Lower lobe of right lung (tissue), 2 donors: ENCODE measurements around the gene WNT9A. TPM values are rescaled to one million over a fixed set of nuclear protein-coding genes. Genes with fewer than 3 reads are reported as not detected.

Experiments
- ATAC-seq, 2 donors: fragments of 200-7000 bp; cut with Tn5 transposase; one replicate each; pipeline ENCODE4 v1.9.1; 2020 to 2022; ENCODE audit warnings: mild to moderate bottlenecking in 2 of 2, moderate library complexity in 2 of 2
- DNase-seq: peaks from one replicate; pipeline ENCODE4 v3.0.0-alpha.2; 2020
- H3K27ac ChIP-seq: fragments of 200-600 bp; one replicate; pipeline ENCODE4 v1.8.0; 2022
- H3K27me3 ChIP-seq: fragments of 200-600 bp; one replicate; pipeline ENCODE4 v1.8.0; 2022; ENCODE audit warnings: low read depth
- H3K36me3 ChIP-seq: fragments of 200-600 bp; one replicate; pipeline ENCODE4 v1.8.0; 2022; ENCODE audit warnings: mild to moderate bottlenecking
- H3K4me1 ChIP-seq: fragments of 200-600 bp; one replicate; pipeline ENCODE4 v1.8.0; 2022
- H3K4me3 ChIP-seq: fragments of 200-600 bp; one replicate; pipeline ENCODE4 v1.8.0; 2022; ENCODE audit warnings: mild to moderate bottlenecking
- H3K9me3 ChIP-seq: fragments of 200-600 bp; one replicate; pipeline ENCODE4 v1.8.0; 2022
- CTCF ChIP-seq: fragments of 200-600 bp; IDR thresholded peaks from one replicate; pipeline ENCODE4 v1.8.0; 2022; ENCODE audit warnings: antibody characterized with exemption, mild to moderate bottlenecking
- intact Hi-C: fragments of 100-400 bp; cut with DNase I; formaldehyde crosslinking; loops from one replicate; pipeline ENCODE4 v1.11.0; 2022
- total RNA-seq: library from RNA; stranded (reverse); fragmentation: NEBNext Ultra II Directional; extraction: Animal tissue kit (Norgen Biotek cat#: 25700); gene quantifications from one replicate; pipeline ENCODE4 v1.2.1, GENCODE V29; 2021
- donor health status: DM: no; HTN: yes; CAD: no; lungs with severe emphysema.

Gene WNT9A
- total RNA-seq, 1 donor from 2014 or later = 7.0 TPM

GRCh38 chr1:227940791-227941241 lies 6.9 kb downstream of the WNT9A start:
- Histone ChIP-seq H3K4me3 (no peak overlapping the region), H3K27me3 (no peaks in the 10 kb centered on the region), H3K27ac (no peak overlapping the region), H3K9me3 (no peaks in the 10 kb centered on the region), H3K4me1 (peaks cover 11% of the 10 kb centered on the region), H3K36me3 (no peaks in the 10 kb centered on the region)
- intact Hi-C loops = no loop called here
- DNase-seq = peak; percentile 38
- no peak for ATAC-seq
- TF ChIP-seq CTCF = no peak

- no peak for ATAC-seq
- intact Hi-C loops = loop anchor here (10.0 kb wide), 1 partner anchor 175 kb away; no protein-coding TSS in a partner anchor
Measured at GRCh38 chr1:227939791-227940771, 7.7 kb downstream of the WNT9A start.

GRCh38 chr1:227938911-227939790 lies 8.6 kb downstream of the WNT9A start:
- no peaks in the 10 kb centered on the region for H3K4me1 ChIP-seq
- DNase-seq = peak; percentile 45

More at GRCh38 chr1:227939791-227940771, 7.7 kb downstream of the WNT9A start:
- H3K36me3 ChIP-seq = no peaks in the 10 kb centered on the region
- H3K9me3 ChIP-seq = no peaks in the 10 kb centered on the region
- DNase-seq = peak; percentile 38
- peaks cover 4% of the 10 kb centered on the region for H3K4me1 ChIP-seq
- no peak for TF ChIP-seq CTCF
- no peak overlapping the region for H3K27ac ChIP-seq
- no peaks in the 10 kb centered on the region for H3K27me3 ChIP-seq
- no peak overlapping the region for H3K4me3 ChIP-seq

GRCh38 chr1:227938276-227938675 lies 9.5 kb downstream of the WNT9A start:
- intact Hi-C loops = loop anchor here (10.0 kb wide), 1 partner anchor 173 kb away; no protein-coding TSS in a partner anchor
- DNase-seq (no peak), ATAC-seq (no peak)

More at GRCh38 chr1:227938911-227939790, 8.6 kb downstream of the WNT9A start:
- no peak for ATAC-seq
- TF ChIP-seq CTCF = no peak
- Histone ChIP-seq H3K9me3 (no peaks in the 10 kb centered on the region), H3K4me3 (no peak overlapping the region), H3K27me3 (no peaks in the 10 kb centered on the region), H3K27ac (no peak overlapping the region), H3K36me3 (no peaks in the 10 kb centered on the region)
- intact Hi-C loops = loop anchor here (10.0 kb wide), 1 partner anchor 174 kb away; no protein-coding TSS in a partner anchor

More at GRCh38 chr1:227938276-227938675, 9.5 kb downstream of the WNT9A start:
- H3K27me3 ChIP-seq = no peaks in the 10 kb centered on the region
- TF ChIP-seq CTCF = no peak
- no peaks in the 10 kb centered on the region for H3K36me3 ChIP-seq
- no peak overlapping the region for H3K4me3 ChIP-seq
- no peaks in the 10 kb centered on the region for H3K9me3 ChIP-seq
- H3K27ac ChIP-seq = no peak overlapping the region
- no peaks in the 10 kb centered on the region for H3K4me1 ChIP-seq
